ENCODE data around the gene ZYX.

The ZYX gene

DNA sequence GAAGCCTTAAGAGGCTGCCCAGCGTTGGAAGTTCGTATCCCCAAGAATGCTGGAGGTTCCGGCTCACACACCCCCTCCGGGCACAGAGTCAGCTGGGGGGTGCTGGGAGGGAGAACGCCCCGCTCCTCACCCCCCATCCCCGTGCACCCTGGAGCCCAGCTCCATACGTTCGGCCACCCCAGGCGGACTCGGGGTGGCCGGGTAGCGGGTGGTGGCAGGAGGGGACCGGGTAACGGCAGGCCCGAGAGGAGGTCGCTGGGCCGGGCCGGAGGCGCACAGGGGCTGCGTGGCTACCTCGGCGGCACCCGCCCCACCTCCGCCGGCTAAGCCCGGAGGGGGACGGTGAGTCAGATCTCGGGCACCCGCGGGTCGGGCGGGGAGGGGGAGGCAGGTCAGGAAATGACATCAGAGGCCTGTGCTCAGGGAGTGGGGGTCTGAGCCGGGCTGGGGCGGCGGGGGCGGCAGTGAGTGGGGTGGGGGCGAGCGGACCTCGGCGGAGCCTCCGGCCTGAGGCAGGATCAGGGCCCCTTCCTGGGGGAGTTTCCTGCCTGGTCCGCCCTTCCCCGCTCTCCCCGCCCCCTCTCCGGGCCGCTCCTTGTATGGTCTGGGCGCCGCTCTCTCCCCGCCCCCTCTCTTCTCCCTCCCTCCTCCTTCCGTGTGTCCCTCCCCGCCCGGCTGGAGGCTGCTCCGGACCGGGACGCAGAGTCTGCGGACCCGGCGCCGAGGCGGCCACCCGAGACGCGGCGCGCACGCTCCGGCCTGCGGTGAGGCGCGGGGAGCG lies at the start of gene ZYX:
Gene ZYX (plus strand): TSS at position 700 of the 781 bp plus-strand sequence. CDS start 227 bp downstream, outside the sequence.
- peak; percentile 97 for DNase-seq (ENCODE audit: low spot score)

DNA sequence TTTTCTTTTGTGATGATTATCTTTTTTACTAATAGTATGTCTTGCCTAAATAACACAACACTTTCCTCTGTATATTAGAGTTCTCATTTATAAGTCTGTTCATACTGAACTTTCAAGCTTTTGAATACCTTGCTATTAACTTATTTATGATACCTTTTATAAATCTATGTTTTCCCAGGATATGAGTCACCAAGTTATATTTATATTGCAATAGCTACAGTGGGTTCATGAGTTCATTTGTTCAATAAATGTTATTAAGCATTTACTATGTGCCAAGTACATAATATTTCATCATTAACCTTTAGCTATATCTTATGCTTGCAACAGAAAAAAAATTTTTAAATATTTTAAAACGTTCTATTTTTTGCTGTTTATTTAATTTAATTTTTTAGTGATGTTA lies 46.9 kb upstream of the ZYX start:
- DNase-seq (ENCODE audit: low spot score): no peak

GRCh38 chr7:143337216-143337615 lies 43.9 kb upstream of the ZYX start:
- no peak for DNase-seq (ENCODE audit: low spot score)

DNA sequence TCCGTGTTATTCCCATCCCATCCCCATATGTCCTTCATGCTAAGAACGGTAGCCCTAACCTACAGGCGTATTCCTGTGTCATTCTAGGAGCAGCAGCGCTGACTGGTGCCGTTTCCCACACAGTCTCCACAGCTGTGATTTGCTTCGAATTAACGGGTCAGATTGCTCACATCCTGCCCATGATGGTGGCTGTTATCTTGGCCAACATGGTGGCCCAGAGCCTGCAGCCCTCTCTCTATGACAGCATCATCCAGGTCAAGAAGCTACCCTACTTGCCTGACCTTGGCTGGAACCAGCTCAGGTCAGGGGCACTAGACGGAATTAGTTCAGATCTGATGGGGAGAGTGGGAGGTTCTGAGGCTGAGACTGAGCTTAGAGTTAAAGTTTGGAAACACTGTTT lies 39.3 kb upstream of the ZYX start:
- DNase-seq (ENCODE audit: low spot score): no peak

- DNase-seq (ENCODE audit: low spot score): no peak
These were observed 37.5 kb upstream of the ZYX start for GRCh38 chr7:143343596-143343995.

DNA sequence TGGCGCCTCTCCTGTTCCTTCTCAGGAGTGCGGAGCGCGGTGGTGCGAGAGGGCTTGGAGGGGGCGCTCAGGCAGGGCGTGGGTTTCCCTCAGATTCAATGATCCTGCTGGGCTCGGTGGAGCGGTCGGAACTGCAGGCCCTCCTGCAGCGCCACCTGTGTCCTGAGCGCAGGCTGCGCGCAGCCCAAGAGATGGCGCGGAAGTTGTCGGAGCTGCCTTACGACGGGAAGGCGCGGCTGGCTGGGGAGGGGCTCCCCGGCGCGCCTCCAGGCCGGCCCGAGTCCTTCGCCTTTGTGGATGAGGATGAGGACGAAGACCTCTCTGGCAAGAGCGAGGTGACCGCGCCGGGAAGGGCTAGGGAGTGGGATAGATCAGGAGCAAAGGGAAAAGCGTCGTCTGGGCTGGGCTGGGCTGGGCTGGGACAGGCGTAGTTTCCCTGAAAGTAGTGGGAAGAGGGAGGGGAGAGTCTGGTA lies 35.7 kb upstream of the ZYX start:
- peak; percentile 61 for DNase-seq (ENCODE audit: low spot score)

DNA sequence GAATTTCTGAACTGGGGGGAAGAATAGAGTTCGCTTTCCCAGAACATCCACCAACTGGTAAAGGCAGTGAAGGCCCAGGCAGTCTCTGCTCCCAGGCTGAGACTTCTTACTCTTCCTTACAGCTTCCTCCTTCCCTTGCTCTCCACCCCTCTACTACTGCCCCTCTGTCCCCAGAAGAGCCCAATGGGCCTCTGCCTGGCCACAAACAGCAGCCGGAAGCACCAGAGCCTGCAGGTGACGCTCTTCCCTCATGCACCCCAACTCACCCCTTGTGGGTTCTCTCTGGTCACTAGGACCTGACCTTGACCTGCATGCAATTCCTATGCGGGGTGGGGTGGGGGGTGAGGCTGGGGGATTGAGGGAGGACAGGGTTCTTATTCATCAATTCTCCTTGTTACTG lies 35.1 kb upstream of the ZYX start:
- no peak for DNase-seq (ENCODE audit: low spot score)

- no peak for DNase-seq (ENCODE audit: low spot score)
These were observed 33.2 kb upstream of the ZYX start for GRCh38 chr7:143347950-143348349.

- no peak for DNase-seq (ENCODE audit: low spot score)
These were observed 30.1 kb upstream of the ZYX start for GRCh38 chr7:143351060-143351459.

DNA sequence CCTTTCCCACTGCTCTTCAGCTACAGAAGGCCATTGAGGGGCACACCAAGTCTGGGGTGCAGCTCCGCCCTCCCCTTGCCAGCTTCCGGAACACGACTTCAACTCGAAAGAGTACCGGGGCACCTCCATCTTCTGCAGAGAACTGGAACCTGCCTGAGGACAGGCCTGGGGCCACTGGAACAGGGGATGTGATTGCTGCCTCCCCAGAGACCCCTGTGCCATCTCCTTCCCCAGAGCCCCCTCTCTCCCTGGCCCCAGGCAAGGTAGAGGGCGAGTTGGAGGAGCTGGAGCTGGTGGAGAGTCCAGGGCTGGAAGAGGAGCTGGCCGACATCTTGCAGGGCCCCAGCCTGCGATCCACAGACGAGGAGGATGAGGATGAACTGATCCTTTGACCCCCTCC lies 29.6 kb upstream of the ZYX start:
- no peak for DNase-seq (ENCODE audit: low spot score)

GRCh38 chr7:143352531-143353002 lies 28.6 kb upstream of the ZYX start:
- DNase-seq (ENCODE audit: low spot score): no peak

- no peak for DNase-seq (ENCODE audit: low spot score)
These were observed 26.8 kb upstream of the ZYX start for GRCh38 chr7:143354376-143354775.

DNA sequence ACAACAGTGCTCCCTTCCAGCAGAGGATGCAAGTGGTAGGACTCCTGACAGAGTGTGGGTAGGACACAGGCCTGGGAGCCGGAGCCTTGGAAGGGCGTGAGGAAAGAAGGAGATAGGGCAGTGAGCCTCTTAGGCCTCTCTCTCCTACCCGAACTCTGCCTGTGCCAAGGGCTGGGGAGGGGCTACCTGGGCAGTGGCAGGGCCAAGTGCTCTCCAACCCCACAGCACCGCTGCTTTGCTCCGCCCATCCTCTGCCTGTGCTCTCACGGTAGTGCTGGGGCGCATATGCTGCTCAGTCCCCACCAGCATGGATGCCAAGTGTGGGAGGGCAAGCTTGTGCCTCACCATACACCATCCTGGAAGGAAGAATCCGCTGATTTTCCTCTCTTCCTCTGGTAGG lies 26.2 kb upstream of the ZYX start:
- no peak for DNase-seq (ENCODE audit: low spot score)

DNA sequence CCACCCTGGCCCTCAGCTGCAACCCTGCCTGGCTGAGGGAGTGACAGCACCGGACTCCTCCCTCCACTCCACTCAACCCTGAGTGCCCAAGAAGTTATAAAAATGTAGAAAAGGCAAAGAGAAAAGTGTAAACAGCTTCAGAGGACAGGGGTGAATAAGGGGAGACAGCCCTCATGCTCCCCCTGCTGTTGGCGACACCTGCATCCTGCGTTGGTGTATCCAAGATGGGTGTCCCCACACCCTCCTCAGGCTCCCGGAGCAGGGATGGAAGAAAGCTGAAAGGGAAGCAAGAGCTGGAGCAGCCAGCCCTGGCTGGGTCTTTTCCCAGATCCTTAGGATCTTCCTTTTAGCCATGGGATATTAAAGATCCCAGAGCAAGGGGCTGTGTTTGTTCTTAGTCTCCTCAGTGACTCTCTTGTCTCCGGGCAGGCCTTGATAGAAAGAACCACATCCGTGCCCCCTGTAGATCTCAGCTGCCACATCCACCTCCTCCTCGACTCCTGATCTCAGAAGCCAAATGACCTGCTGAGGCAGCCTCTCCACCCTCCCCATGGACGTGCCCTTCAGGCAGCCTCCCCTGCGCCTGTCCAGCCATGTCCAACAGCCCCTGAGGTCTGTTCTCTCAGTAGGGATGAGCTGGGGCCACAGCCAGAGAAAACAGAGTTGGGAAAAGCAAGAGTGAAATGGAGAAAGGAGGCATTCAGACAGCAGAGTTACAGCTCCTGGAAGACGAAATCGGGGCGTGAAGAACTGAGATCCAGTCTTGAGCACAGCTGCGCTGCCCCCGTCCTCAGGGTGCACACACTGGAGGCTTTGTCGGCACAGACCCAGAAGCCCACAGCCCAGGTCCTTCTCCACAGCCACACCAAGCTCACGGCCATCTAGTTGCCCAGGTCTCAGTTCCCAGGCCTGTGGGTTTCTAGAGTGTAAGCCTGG lies 25.4 kb upstream of the ZYX start:
- no peak for DNase-seq (ENCODE audit: low spot score)

DNA sequence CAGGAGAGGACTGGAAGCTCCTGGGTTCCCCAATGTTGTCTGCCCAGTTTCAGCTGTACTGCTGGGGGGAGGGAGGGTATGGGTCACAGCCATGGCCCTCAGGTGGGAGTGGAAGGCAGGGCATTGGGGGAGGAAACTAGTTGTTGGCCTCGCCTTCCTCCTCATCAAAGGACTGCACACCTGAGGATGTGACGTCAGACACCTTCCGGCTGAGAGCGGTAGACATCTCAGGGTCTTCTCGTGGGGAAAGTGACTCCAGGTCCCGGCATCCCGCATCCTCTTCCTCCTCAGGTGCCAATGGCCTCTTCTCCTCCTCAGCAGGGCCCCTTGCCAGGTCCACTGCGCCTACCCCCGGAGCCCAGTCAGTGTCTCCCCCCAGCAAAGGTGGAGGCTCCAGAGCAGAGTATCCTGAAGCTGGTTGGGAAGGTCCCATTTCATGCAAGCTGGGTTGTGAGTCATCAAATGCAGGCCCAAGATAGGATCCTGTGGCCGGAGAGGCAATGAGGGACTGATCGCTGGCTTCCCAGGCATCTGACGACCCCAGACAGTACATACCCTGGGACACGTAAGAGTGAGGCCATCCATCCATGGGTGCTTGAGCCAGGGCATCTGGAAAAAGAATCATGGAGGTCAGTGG lies 24.6 kb upstream of the ZYX start:
- no peak for DNase-seq (ENCODE audit: low spot score)

DNA sequence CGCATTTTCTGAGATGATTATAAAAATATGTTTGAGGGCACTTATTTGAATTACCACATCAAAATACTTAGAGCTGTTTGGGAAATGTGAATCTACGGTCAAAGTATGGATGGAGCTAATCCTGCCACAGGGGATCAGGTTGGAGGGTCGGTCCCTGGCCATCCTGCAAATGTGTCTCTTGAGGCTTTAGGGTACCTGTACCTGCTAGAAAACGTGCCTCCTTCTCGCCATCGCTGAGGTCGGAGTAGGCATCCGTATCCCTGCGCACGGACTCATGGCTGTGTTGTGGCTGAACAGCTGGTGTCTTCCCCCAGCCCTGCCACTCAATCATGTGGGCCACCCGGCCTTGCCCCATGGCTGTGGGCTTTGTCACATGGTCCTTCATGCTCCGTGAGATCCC lies 22.5 kb upstream of the ZYX start:
- no peak for DNase-seq (ENCODE audit: low spot score)

- no peak for DNase-seq (ENCODE audit: low spot score)
These were observed 21.3 kb upstream of the ZYX start for GRCh38 chr7:143359771-143360353.

GRCh38 chr7:143360788-143361551 lies 20.2 kb upstream of the ZYX start:
- DNase-seq (ENCODE audit: low spot score): no peak

GRCh38 chr7:143361552-143362130 lies 19.5 kb upstream of the ZYX start:
- peak; percentile 45 for DNase-seq (ENCODE audit: low spot score)

DNA sequence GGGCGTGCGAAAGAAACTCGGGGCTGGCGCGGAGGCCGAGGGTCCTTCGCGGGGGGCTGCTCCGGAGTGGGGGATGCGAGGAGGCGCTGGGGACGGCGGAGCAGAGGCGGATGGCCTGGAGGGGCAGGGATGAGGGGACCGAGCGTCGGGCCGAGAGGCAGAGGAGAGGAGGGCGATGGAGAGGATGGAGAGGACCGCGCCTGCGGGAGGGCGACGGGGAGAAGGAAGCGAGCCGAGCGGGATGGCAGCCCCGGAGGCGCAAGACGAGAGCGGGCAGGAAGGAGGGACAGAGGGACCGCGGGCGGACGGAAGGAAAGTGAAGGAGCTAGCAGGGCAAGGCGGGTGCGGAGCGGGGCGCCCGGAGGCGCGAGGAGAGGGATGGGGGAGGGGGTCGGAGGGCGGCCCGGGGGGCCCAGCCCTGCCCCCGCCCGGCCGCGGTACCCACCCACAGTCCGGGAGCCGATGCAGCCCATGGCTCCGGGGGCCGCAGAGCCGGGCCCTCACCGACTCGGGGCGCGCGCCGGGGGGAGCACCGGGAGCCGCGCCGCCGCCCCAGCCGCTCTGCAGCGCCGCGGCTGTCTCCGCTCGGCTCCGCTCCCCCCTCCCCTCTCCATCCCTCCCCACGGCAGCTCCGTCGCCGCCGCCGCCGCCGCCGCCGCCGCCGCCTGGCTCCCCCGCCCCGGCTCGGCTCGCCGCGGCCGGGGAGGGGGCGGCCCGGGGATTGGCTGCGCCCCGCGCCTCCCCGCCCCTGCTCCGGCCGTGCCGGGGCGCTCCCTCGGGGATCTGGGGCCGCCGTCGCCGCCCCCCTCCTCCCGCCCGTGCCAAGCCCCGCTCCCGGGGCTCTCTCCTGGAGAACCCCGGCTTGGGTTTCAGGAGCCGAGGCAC lies 18.8 kb upstream of the ZYX start, which contains the start of gene FAM131B:
Gene FAM131B (minus strand): TSS at position 583 of the 885 bp plus-strand sequence. CDS start 110 bp downstream, at position 473.
- peak; percentile 70 for DNase-seq (ENCODE audit: low spot score)

Measured in AG20443 (cell line).